Naive thymus-derived CD4-positive, alpha-beta T cell (primary cell): Measurements from ENCODE around the gene DOCK2. TPM values are rescaled to one million over a fixed set of nuclear protein-coding genes. Genes with fewer than 3 reads are reported as not detected.

Experiments
- ATAC-seq: fragments of 150-1000 bp; cut with Tn5 transposase; 2 replicates; pipeline ENCODE4 v1.10.0; 2021; ENCODE audit warnings: mild to moderate bottlenecking, moderate library complexity
- CTCF ChIA-PET: fragments of 350-600 bp; sonication (Branson Sonifier 250); formaldehyde crosslinking; loops from one replicate; lab custom pipeline; 2021; ENCODE audit warnings: antibody characterized with exemption; lab: Charles Lee
- POLR2A ChIA-PET: fragments of 350-600 bp; sonication (Branson Sonifier 250); formaldehyde crosslinking; loops from one replicate; lab custom pipeline; 2021; ENCODE audit warnings: antibody characterized with exemption, inconsistent platforms; lab: Charles Lee
- DNase-seq, 9 donors: peaks; one replicate each; pipeline versions ENCODE4 v3.0.0 to v3.0.0-alpha.2; 2020 to 2022; ENCODE audit warnings: mixed read lengths in 1 of 9
- H3K27ac ChIP-seq: one replicate; pipeline ENCODE4 v1.7.0; 2013; ENCODE audit warnings: mild to moderate bottlenecking, low read depth, low read length, moderate library complexity
- H3K27me3 ChIP-seq, 2 donors: one replicate each; pipeline ENCODE4 v1.7.0; 2013; ENCODE audit warnings: low read length in 2 of 2, mild to moderate bottlenecking in 2 of 2, moderate library complexity in 2 of 2; ENCODE audit not compliant: control insufficient read depth in 2 of 2, insufficient read depth in 2 of 2
- H3K36me3 ChIP-seq, 3 experiments: 1 replicate in 2 of 3; 2 replicates in 1 of 3; pipeline ENCODE4 v1.7.0; 2013; ENCODE audit warnings: low read length in 3 of 3, mild to moderate bottlenecking in 3 of 3, moderate library complexity in 1 of 3; ENCODE audit not compliant: insufficient read depth in 3 of 3, control insufficient read depth in 2 of 3
- H3K4me1 ChIP-seq, 2 donors: one replicate each; pipeline ENCODE4 v1.7.0; 2013; ENCODE audit warnings: low read length in 2 of 2, mild to moderate bottlenecking in 2 of 2, moderate library complexity in 1 of 2; ENCODE audit not compliant: control insufficient read depth in 2 of 2, insufficient read depth in 2 of 2
- H3K4me3 ChIP-seq: 2 replicates; pipeline ENCODE4 v1.7.0; 2013; ENCODE audit warnings: mild to moderate bottlenecking, low read length
- H3K9me3 ChIP-seq, 3 experiments: 1 replicate in 2 of 3; 2 replicates in 1 of 3; pipeline ENCODE4 v1.7.0; 2013; ENCODE audit warnings: low read length in 3 of 3; ENCODE audit not compliant: control insufficient read depth in 2 of 3
- H3K27ac Mint-ChIP-seq, 9 donors: one replicate each; pipeline ENCODE4 v1.8.0; 2020 to 2022; ENCODE audit warnings: mixed read lengths in 9 of 9, mild to moderate bottlenecking in 8 of 9, moderate library complexity in 5 of 9, inconsistent platforms in 2 of 9
- H3K27me3 Mint-ChIP-seq, 5 donors: one replicate each; pipeline ENCODE4 v1.8.0; 2021 to 2022; ENCODE audit warnings: mixed read lengths in 5 of 5, mild to moderate bottlenecking in 1 of 5
- H3K36me3 Mint-ChIP-seq, 5 donors: one replicate each; pipeline ENCODE4 v1.8.0; 2020 to 2022; ENCODE audit warnings: mixed read lengths in 5 of 5, mild to moderate bottlenecking in 3 of 5, inconsistent platforms in 1 of 5
- H3K4me1 Mint-ChIP-seq, 7 donors: one replicate each; pipeline ENCODE4 v1.8.0; 2020 to 2022; ENCODE audit warnings: mixed read lengths in 7 of 7, mild to moderate bottlenecking in 3 of 7, inconsistent platforms in 1 of 7
- H3K4me3 Mint-ChIP-seq, 10 donors: one replicate each; pipeline ENCODE4 v1.8.0; 2020 to 2022; ENCODE audit warnings: mild to moderate bottlenecking in 10 of 10, mixed read lengths in 10 of 10, moderate library complexity in 6 of 10, inconsistent platforms in 2 of 10
- H3K9me3 Mint-ChIP-seq, 11 donors: one replicate each; pipeline ENCODE4 v1.8.0; 2020 to 2022; ENCODE audit warnings: mixed read lengths in 11 of 11, mild to moderate bottlenecking in 4 of 11, inconsistent platforms in 1 of 11, moderate library complexity in 1 of 11
- intact Hi-C, 2 donors: fragments of 100-400 bp; cut with micrococcal nuclease; formaldehyde crosslinking; loops; one replicate each; pipeline ENCODE4 v1.15.1; 2023
- polyA plus RNA-seq, 2 donors: library from polyadenylated mRNA; unstranded; fragments of 300-500 nt; fragmentation: Illumina TruSeq; gene quantifications; one replicate each; pipeline ENCODE4 v1.2.3, GENCODE V29; 2021
- total RNA-seq, 6 experiments: library from RNA in 5 of 6; stranded (reverse) in 5 of 6; gene quantifications; 1 replicate in 5 of 6; 2 replicates in 1 of 6; pipeline ENCODE4 v1.2.3 and lab custom pipeline; 2021 to 2026

Gene DOCK2
- total and polyA plus RNA-seq, 7 experiments from 2014 or later = 63.7 to 345 (median 202) TPM

GRCh38 chr5:170056561-170057267 lies 419.6 kb downstream of the DOCK2 start:
- no peaks in the 10 kb centered on the region for H3K27me3 Mint-ChIP-seq
- peaks cover 38 to 97% (median 92%) of the 10 kb centered on the region in 5 donors for H3K36me3 Mint-ChIP-seq
- ATAC-seq (no peak), DNase-seq (no peak)
- peaks cover 0 to 8% (median 4%) of the 10 kb centered on the region in 11 donors for H3K9me3 Mint-ChIP-seq
- H3K4me1 Mint-ChIP-seq = no peaks in the 10 kb centered on the region
- H3K27ac ChIP-seq = no peak overlapping the region
- no peaks in the 10 kb centered on the region for H3K4me1 ChIP-seq
- H3K4me3 ChIP-seq = no peak overlapping the region
- ChIA-PET CTCF (interaction anchor here (0.6 kb wide), 1 partner anchor 1922 kb away, joined by 3 read pairs; no protein-coding TSS in a partner anchor), POLR2A (no interaction called here)
- intact Hi-C loops = no loop called here
- H3K4me3 Mint-ChIP-seq = no peak overlapping the region
- no peak overlapping the region for H3K27ac Mint-ChIP-seq
- H3K9me3 ChIP-seq = no peaks in the 10 kb centered on the region
- H3K27me3 ChIP-seq = no peaks in the 10 kb centered on the region
- H3K36me3 ChIP-seq = peaks cover 0 to 91% (median 10%) of the 10 kb centered on the region in 3 experiments

- H3K27me3 Mint-ChIP-seq = no peaks in the 10 kb centered on the region
- no peak overlapping the region for H3K27ac ChIP-seq
- H3K9me3 ChIP-seq = no peaks in the 10 kb centered on the region
- peaks cover 0 to 8% (median 4%) of the 10 kb centered on the region in 11 donors for H3K9me3 Mint-ChIP-seq
- H3K4me3 Mint-ChIP-seq = no peak overlapping the region
- no peak overlapping the region for H3K4me3 ChIP-seq
- peak overlapping the region in 1 of 9 donors; percentile 16 for H3K27ac Mint-ChIP-seq
- peaks cover 42 to 97% (median 92%) of the 10 kb centered on the region in 5 donors for H3K36me3 Mint-ChIP-seq
- H3K4me1 ChIP-seq = no peaks in the 10 kb centered on the region
- ChIA-PET CTCF (interaction anchor here (0.6 kb wide), 1 partner anchor 1923 kb away, joined by 3 read pairs; no protein-coding TSS in a partner anchor), POLR2A (no interaction called here)
- ATAC-seq = no peak
- peaks cover 0 to 89% (median 10%) of the 10 kb centered on the region in 3 experiments for H3K36me3 ChIP-seq
- DNase-seq = peak in 1 of 9 donors; percentile 9
- no peaks in the 10 kb centered on the region for H3K4me1 Mint-ChIP-seq
- H3K27me3 ChIP-seq = no peaks in the 10 kb centered on the region
- intact Hi-C loops = no loop called here
Observed at GRCh38 chr5:170057311-170057710, 420.2 kb downstream of the DOCK2 start.

- Mint-ChIP-seq H3K9me3 (peaks cover 0 to 8% (median 4%) of the 10 kb centered on the region in 11 donors), H3K4me1 (no peaks in the 10 kb centered on the region), H3K4me3 (no peak overlapping the region), H3K36me3 (peaks cover 35 to 93% (median 80%) of the 10 kb centered on the region in 5 donors), H3K27ac (no peak overlapping the region), H3K27me3 (no peaks in the 10 kb centered on the region)
- Histone ChIP-seq H3K27me3 (no peaks in the 10 kb centered on the region), H3K27ac (no peak overlapping the region), H3K4me3 (no peak overlapping the region), H3K36me3 (peaks cover 0 to 89% (median 3%) of the 10 kb centered on the region in 3 experiments), H3K9me3 (no peaks in the 10 kb centered on the region), H3K4me1 (no peaks in the 10 kb centered on the region)
- ChIA-PET POLR2A (interaction anchor here (0.6 kb wide), 1 partner anchor 82 kb away, joined by 3 read pairs; no protein-coding TSS in a partner anchor), CTCF (no interaction called here)
- DNase-seq (peak in 1 of 9 donors; percentile 8), ATAC-seq (no peak)
- intact Hi-C loops = no loop called here
Observed at GRCh38 chr5:170059221-170059620, 422.1 kb downstream of the DOCK2 start.

GRCh38 chr5:170067152-170067551 lies 430.1 kb downstream of the DOCK2 start:
- ATAC-seq = no peak

GRCh38 chr5:170067574-170068170 lies 430.6 kb downstream of the DOCK2 start:
- peak overlapping the region in 1 of 9 donors; percentile 39 for H3K27ac Mint-ChIP-seq
- intact Hi-C loops = no loop called here
- Histone ChIP-seq H3K36me3 (peaks cover 14 to 62% (median 18%) of the 10 kb centered on the region in 3 experiments), H3K4me1 (no peaks in the 10 kb centered on the region), H3K4me3 (no peak overlapping the region), H3K27ac (no peak overlapping the region), H3K9me3 (no peaks in the 10 kb centered on the region), H3K27me3 (no peaks in the 10 kb centered on the region)
- peaks cover 39 to 82% (median 70%) of the 10 kb centered on the region in 5 donors for H3K36me3 Mint-ChIP-seq
- H3K4me3 Mint-ChIP-seq = no peak overlapping the region
- DNase-seq (no peak), ATAC-seq (no peak)
- H3K9me3 Mint-ChIP-seq = no peaks in the 10 kb centered on the region
- peaks cover 0 to 3% (median 0%) of the 10 kb centered on the region in 7 donors for H3K4me1 Mint-ChIP-seq
- CTCF ChIA-PET = interaction anchor here (1.0 kb wide), 1 partner anchor 28 kb away, joined by 3 read pairs; no protein-coding TSS in a partner anchor
- POLR2A ChIA-PET = no interaction called here
- no peaks in the 10 kb centered on the region for H3K27me3 Mint-ChIP-seq

More at GRCh38 chr5:170067152-170067551, 430.1 kb downstream of the DOCK2 start:
- Histone ChIP-seq H3K27ac (no peak overlapping the region), H3K27me3 (no peaks in the 10 kb centered on the region), H3K9me3 (no peaks in the 10 kb centered on the region), H3K36me3 (peaks cover 14 to 68% (median 18%) of the 10 kb centered on the region in 3 experiments), H3K4me1 (no peaks in the 10 kb centered on the region), H3K4me3 (no peak overlapping the region)
- no peaks in the 10 kb centered on the region for H3K27me3 Mint-ChIP-seq
- no peak overlapping the region for H3K4me3 Mint-ChIP-seq
- DNase-seq = no peak
- intact Hi-C loops = no loop called here
- peaks cover 0 to 3% (median 0%) of the 10 kb centered on the region in 7 donors for H3K4me1 Mint-ChIP-seq
- CTCF ChIA-PET = no interaction called here
- POLR2A ChIA-PET = no interaction called here
- H3K9me3 Mint-ChIP-seq = no peaks in the 10 kb centered on the region
- H3K27ac Mint-ChIP-seq = peak overlapping the region in 2 of 9 donors; percentile 3 to 39
- peaks cover 40 to 88% (median 71%) of the 10 kb centered on the region in 5 donors for H3K36me3 Mint-ChIP-seq

GRCh38 chr5:170069512-170069911 lies 432.4 kb downstream of the DOCK2 start:
- no peaks in the 10 kb centered on the region for H3K27me3 Mint-ChIP-seq
- H3K27ac ChIP-seq = no peak overlapping the region
- H3K36me3 Mint-ChIP-seq = peaks cover 35 to 79% (median 69%) of the 10 kb centered on the region in 5 donors
- peak overlapping the region in 1 of 9 donors; percentile 55 for H3K27ac Mint-ChIP-seq
- peaks cover 14 to 55% (median 18%) of the 10 kb centered on the region in 3 experiments for H3K36me3 ChIP-seq
- no peaks in the 10 kb centered on the region for H3K9me3 Mint-ChIP-seq
- ChIA-PET POLR2A (no interaction called here), CTCF (no interaction called here)
- no peaks in the 10 kb centered on the region for H3K9me3 ChIP-seq
- ATAC-seq = no peak
- peaks cover 0 to 3% (median 0%) of the 10 kb centered on the region in 7 donors for H3K4me1 Mint-ChIP-seq
- H3K4me1 ChIP-seq = no peaks in the 10 kb centered on the region
- intact Hi-C loops = no loop called here
- DNase-seq = no peak
- H3K4me3 Mint-ChIP-seq = no peak overlapping the region
- no peaks in the 10 kb centered on the region for H3K27me3 ChIP-seq
- H3K4me3 ChIP-seq = no peak overlapping the region
